Astrocyte (in vitro differentiated cells and primary cell): ENCODE data around the gene NEUROG1. TPM values are rescaled to one million over a fixed set of nuclear protein-coding genes. Genes with fewer than 3 reads are reported as not detected.

Experiments used
- DNase-seq: peaks from one replicate; pipeline ENCODE4 v3.0.0-alpha.2; 2010; ENCODE audit warnings: low read depth
- FAIRE-seq: peaks from 2 replicates; lab custom pipeline; 2011; peaks lifted over from hg19 to GRCh38; lab: Jason Lieb, UNC
- H2AFZ ChIP-seq: 2 replicates; pipeline ENCODE4 v1.6.0; 2012; ENCODE audit warnings: low read depth, low read length, inconsistent platforms
- H3K27ac ChIP-seq: 2 replicates; pipeline ENCODE4 v1.5.1; 2011; ENCODE audit warnings: low read depth, low read length, inconsistent platforms
- H3K27me3 ChIP-seq: 2 replicates; pipeline ENCODE4 v1.6.0; 2011; ENCODE audit warnings: low read length, inconsistent platforms; ENCODE audit not compliant: insufficient read depth
- H3K36me3 ChIP-seq: 2 replicates; pipeline ENCODE4 v1.5.1; 2011; ENCODE audit warnings: low read length, inconsistent platforms; ENCODE audit not compliant: insufficient read depth
- H3K4me1 ChIP-seq: 2 replicates; pipeline ENCODE4 v1.5.1; 2011; ENCODE audit warnings: low read length, inconsistent platforms; ENCODE audit not compliant: insufficient read depth
- H3K4me2 ChIP-seq: 2 replicates; pipeline ENCODE4 v1.6.0; 2012; ENCODE audit warnings: low read length, inconsistent platforms
- H3K4me3 ChIP-seq: 2 replicates; pipeline ENCODE4 v1.5.1; 2011; ENCODE audit warnings: low read depth, mild to moderate bottlenecking, low read length, inconsistent platforms; ENCODE audit not compliant: insufficient read depth
- H3K79me2 ChIP-seq: 2 replicates; pipeline ENCODE4 v1.6.0; 2012; ENCODE audit warnings: mild to moderate bottlenecking, low read length, inconsistent platforms; ENCODE audit not compliant: insufficient read depth
- H3K9ac ChIP-seq: 2 replicates; pipeline ENCODE4 v1.6.0; 2012; ENCODE audit warnings: mild to moderate bottlenecking, low read length, inconsistent platforms
- H3K9me3 ChIP-seq: 2 replicates; pipeline ENCODE4 v1.5.1; 2012; ENCODE audit warnings: low read depth, mild to moderate bottlenecking, low read length, inconsistent platforms; ENCODE audit not compliant: insufficient read depth
- H4K20me1 ChIP-seq: 2 replicates; pipeline ENCODE4 v1.6.0; 2012; ENCODE audit warnings: low read length, inconsistent platforms; ENCODE audit not compliant: insufficient read depth
- H3K27ac Mint-ChIP-seq: one replicate; pipeline ENCODE4 v1.8.0; 2021; ENCODE audit warnings: mild to moderate bottlenecking, mixed read lengths; ENCODE audit not compliant: unreplicated experiment
- H3K27me3 Mint-ChIP-seq: one replicate; pipeline ENCODE4 v1.8.0; 2021; ENCODE audit warnings: low read depth, mixed read lengths; ENCODE audit not compliant: unreplicated experiment
- H3K36me3 Mint-ChIP-seq: one replicate; pipeline ENCODE4 v1.8.0; 2021; ENCODE audit warnings: low read depth, mixed read lengths; ENCODE audit not compliant: unreplicated experiment
- H3K4me1 Mint-ChIP-seq: one replicate; pipeline ENCODE4 v1.8.0; 2021; ENCODE audit warnings: low read depth, mixed read lengths; ENCODE audit not compliant: unreplicated experiment
- H3K4me3 Mint-ChIP-seq: one replicate; pipeline ENCODE4 v1.8.0; 2021; ENCODE audit warnings: mild to moderate bottlenecking, moderate library complexity, mixed read lengths; ENCODE audit not compliant: unreplicated experiment
- H3K9me3 Mint-ChIP-seq: one replicate; pipeline ENCODE4 v1.8.0; 2021; ENCODE audit warnings: mild to moderate bottlenecking, mixed read lengths; ENCODE audit not compliant: unreplicated experiment
- CTCF ChIP-seq: IDR thresholded peaks from 2 replicates; pipeline ENCODE4 v1.5.1; 2011; ENCODE audit warnings: low read depth, mild to moderate bottlenecking, inconsistent platforms, low read length, moderate library complexity; ENCODE audit not compliant: insufficient read depth
- EZH2 ChIP-seq: IDR thresholded peaks from 2 replicates; pipeline ENCODE4 v1.6.1; 2012; ENCODE audit warnings: mild to moderate bottlenecking, low read length, inconsistent platforms; ENCODE audit not compliant: insufficient read depth
- total RNA-seq: library from RNA; stranded (reverse); gene quantifications from 2 replicates; pipeline ENCODE4 v1.2.1, GENCODE V29; 2021

The NEUROG1 gene
- total RNA-seq, 1 donor from 2014 or later, result not detected

DNA sequence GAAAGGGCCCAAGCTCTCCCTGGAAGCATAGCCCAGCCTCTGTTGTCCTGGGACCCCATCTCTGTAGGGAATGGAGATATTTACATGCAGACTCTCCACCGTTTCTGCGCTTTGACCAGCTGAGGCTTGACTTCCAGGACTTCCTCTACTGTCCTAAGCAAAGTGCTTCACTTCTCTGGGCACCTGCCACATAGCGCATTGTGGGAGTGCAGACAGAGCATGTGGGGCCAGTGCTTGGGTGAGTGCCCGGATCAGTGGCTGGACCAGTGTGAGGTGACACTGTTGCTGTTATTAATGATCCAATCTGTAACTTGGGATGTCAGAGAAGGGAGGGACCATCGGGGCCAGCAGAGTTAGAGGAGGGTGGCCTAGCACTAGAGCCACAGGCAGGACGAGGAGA, 32.5 kb upstream of the NEUROG1 start:
- Histone ChIP-seq H3K36me3 (no peaks in the 10 kb centered on the region), H2AFZ (no peak overlapping the region), H4K20me1 (no peaks in the 10 kb centered on the region), H3K27ac (no peak overlapping the region), H3K4me3 (no peak overlapping the region), H3K27me3 (peaks cover 7% of the 10 kb centered on the region), H3K4me2 (no peak overlapping the region), H3K9me3 (no peaks in the 10 kb centered on the region), H3K9ac (no peak overlapping the region), H3K4me1 (no peaks in the 10 kb centered on the region), H3K79me2 (no peaks in the 10 kb centered on the region)
- no peaks in the 10 kb centered on the region for H3K4me1 Mint-ChIP-seq
- H3K36me3 Mint-ChIP-seq, result no peaks in the 10 kb centered on the region
- H3K27me3 Mint-ChIP-seq, result peaks cover 41% of the 10 kb centered on the region
- no peak for FAIRE-seq
- H3K9me3 Mint-ChIP-seq, result peaks cover 2% of the 10 kb centered on the region
- no peak for DNase-seq
- TF ChIP-seq EZH2 (no peak), CTCF (no peak)
- no peak overlapping the region for H3K4me3 Mint-ChIP-seq
- no peak overlapping the region for H3K27ac Mint-ChIP-seq

GRCh38 chr5:135567661-135568060, 31.9 kb upstream of the NEUROG1 start:
- Histone ChIP-seq H3K4me3 (no peak overlapping the region), H3K4me1 (no peaks in the 10 kb centered on the region), H3K36me3 (no peaks in the 10 kb centered on the region), H2AFZ (peak overlapping the region; percentile 17), H3K27ac (no peak overlapping the region), H3K79me2 (no peaks in the 10 kb centered on the region), H3K9me3 (no peaks in the 10 kb centered on the region), H4K20me1 (no peaks in the 10 kb centered on the region), H3K4me2 (no peak overlapping the region), H3K9ac (no peak overlapping the region), H3K27me3 (peaks cover 7% of the 10 kb centered on the region)
- DNase-seq, result no peak
- no peak for TF ChIP-seq CTCF
- no peak for TF ChIP-seq EZH2
- Mint-ChIP-seq H3K36me3 (no peaks in the 10 kb centered on the region), H3K9me3 (peaks cover 2% of the 10 kb centered on the region), H3K27ac (no peak overlapping the region), H3K4me3 (no peak overlapping the region), H3K4me1 (no peaks in the 10 kb centered on the region), H3K27me3 (peaks cover 39% of the 10 kb centered on the region)
- FAIRE-seq, result no peak

DNA sequence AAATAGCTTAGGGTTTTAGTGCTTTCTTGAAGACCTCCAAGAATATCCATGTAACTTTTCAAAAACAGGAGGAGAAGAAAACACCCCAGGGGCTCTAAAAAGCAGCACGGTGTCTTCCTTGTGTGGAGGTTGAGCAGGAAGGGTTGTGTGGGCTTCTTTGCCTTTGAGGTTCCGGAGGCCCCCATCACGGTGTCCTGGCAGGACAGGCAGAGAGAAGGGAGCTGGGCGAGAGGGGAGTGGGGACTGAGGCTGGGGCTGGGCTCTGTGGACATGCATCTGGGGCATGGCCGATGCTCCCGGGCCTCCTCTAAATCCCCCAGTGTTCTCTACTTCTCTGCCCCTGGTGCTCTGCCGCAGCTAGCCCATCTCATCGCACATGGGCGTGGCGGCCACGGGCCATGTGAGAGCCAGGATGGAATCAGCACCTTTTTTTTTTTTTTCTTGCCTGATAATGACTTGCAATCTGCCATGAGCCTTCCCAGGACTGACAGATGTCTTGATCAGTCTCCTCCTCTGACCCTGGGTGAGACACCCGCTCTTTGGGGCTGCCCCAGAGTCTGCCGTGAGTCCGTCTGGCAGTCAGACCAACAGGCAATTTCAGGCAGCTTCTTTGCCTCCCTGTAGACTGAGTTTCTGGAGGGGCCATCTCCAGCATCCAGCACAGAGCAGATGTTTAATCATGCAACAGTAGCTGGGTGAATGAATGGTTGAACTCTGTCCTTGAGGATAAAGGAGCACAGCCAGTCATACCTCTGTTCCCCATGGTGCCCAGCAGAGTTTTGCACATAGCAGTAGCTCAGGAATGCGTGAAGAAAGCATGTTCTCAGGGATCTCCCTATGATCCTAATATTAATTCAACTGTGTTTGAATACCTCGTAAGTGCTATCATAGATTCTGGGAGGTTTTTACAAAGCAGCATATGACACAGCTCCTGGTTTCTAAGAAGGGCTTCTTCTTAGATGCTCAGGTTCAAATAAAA, 30.9 kb upstream of the NEUROG1 start:
- no peaks in the 10 kb centered on the region for H3K79me2 ChIP-seq
- no peaks in the 10 kb centered on the region for H4K20me1 ChIP-seq
- H3K36me3 Mint-ChIP-seq, result no peaks in the 10 kb centered on the region
- no peak overlapping the region for H3K27ac ChIP-seq
- H3K9me3 ChIP-seq, result no peaks in the 10 kb centered on the region
- no peaks in the 10 kb centered on the region for H3K4me1 Mint-ChIP-seq
- H3K9me3 Mint-ChIP-seq, result peaks cover 2% of the 10 kb centered on the region
- H3K4me1 ChIP-seq, result no peaks in the 10 kb centered on the region
- TF ChIP-seq CTCF (no peak), EZH2 (no peak)
- no peak overlapping the region for H3K4me2 ChIP-seq
- no peaks in the 10 kb centered on the region for H3K36me3 ChIP-seq
- H3K4me3 Mint-ChIP-seq, result no peak overlapping the region
- H3K27ac Mint-ChIP-seq, result no peak overlapping the region
- H3K4me3 ChIP-seq, result no peak overlapping the region
- H2AFZ ChIP-seq, result no peak overlapping the region
- no peak overlapping the region for H3K9ac ChIP-seq
- H3K27me3 ChIP-seq, result peaks cover 7% of the 10 kb centered on the region
- FAIRE-seq (peak; percentile 63), DNase-seq (no peak)
- peaks cover 44% of the 10 kb centered on the region for H3K27me3 Mint-ChIP-seq
